Breast epithelium (tissue), 4 donors: ENCODE measurements around the gene THNSL1. TPM values are rescaled to one million over a fixed set of nuclear protein-coding genes. Genes with fewer than 3 reads are reported as not detected.
"Not testable (repeated sequence)": the region's sequence is repeated elsewhere in the genome, so short reads cannot be mapped to it uniquely, and the experiment has no call there.

Experiments used
- DNase-seq, 2 donors: peaks; one replicate each; pipeline ENCODE4 v3.0.0-alpha.2; 2019; ENCODE audit warnings: low spot score in 2 of 2
- H3K27ac ChIP-seq, 2 donors: fragments of 200-600 bp; sonication (generic) in 1 of 2; one replicate each; pipeline ENCODE4 v1.5.1; 2016 to 2019; ENCODE audit warnings: mild to moderate bottlenecking in 1 of 2
- H3K27me3 ChIP-seq, 2 donors: fragments of 200-600 bp; sonication (generic) in 1 of 2; one replicate each; pipeline versions ENCODE4 v1.5.1 to v1.6.0; 2017 to 2019; ENCODE audit warnings: control low read depth in 1 of 2, mild to moderate bottlenecking in 1 of 2
- H3K36me3 ChIP-seq: fragments of 200-600 bp; one replicate; pipeline ENCODE4 v1.5.1; 2019
- H3K4me1 ChIP-seq, 2 donors: fragments of 200-600 bp; sonication (generic); one replicate each; pipeline ENCODE4 v1.5.1; 2016 to 2019; ENCODE audit warnings: control low read depth in 1 of 2
- H3K4me3 ChIP-seq, 3 donors: fragments of 200-600 bp; sonication (generic); 1 replicate in 2 of 3; 2 replicates in 1 of 3; pipeline ENCODE4 v1.5.1; 2016 to 2019; ENCODE audit warnings: mild to moderate bottlenecking in 3 of 3, moderate library complexity in 2 of 3
- H3K9me3 ChIP-seq, 2 donors: fragments of 200-600 bp; sonication (generic) in 1 of 2; one replicate each; pipeline ENCODE4 v1.5.1; 2016 to 2019; ENCODE audit warnings: control low read depth in 1 of 2
- CTCF ChIP-seq, 3 donors: fragments of 450-650 bp; IDR thresholded peaks; one replicate each; pipeline ENCODE4 v1.5.1; 2016 to 2017; ENCODE audit warnings: antibody characterized with exemption in 3 of 3, mild to moderate bottlenecking in 3 of 3, moderate library complexity in 3 of 3
- POLR2A ChIP-seq: fragments of 450-650 bp; IDR thresholded peaks from one replicate; pipeline ENCODE4 v1.6.1; 2016; ENCODE audit warnings: antibody characterized with exemption, mild to moderate bottlenecking, moderate library complexity
- POLR2AphosphoS5 ChIP-seq, 3 donors: sonication (generic); formaldehyde crosslinking; IDR thresholded peaks; one replicate each; pipeline ENCODE4 v1.6.1; 2017; ENCODE audit warnings: antibody characterized with exemption in 3 of 3
- intact Hi-C: fragments of 100-400 bp; cut with DNase I; formaldehyde crosslinking; loops from one replicate; pipeline ENCODE4 v1.15.1; 2023; ENCODE audit warnings: low total_unique reads
- total RNA-seq, 3 donors: library from RNA; depleted of rRNA; stranded (reverse); fragments of >200 nt; gene quantifications; one replicate each; pipeline ENCODE4 v1.1.0, GENCODE V29; 2016

Gene THNSL1
- total RNA-seq, 3 donors from 2014 or later, result 1.6 to 4.2 (median 1.6) TPM

- H3K4me1 ChIP-seq, result no peaks in the 10 kb centered on the region
- H3K27ac ChIP-seq, result no peak overlapping the region
- H3K27me3 ChIP-seq, result no peaks in the 10 kb centered on the region
- H3K36me3 ChIP-seq, result no peaks in the 10 kb centered on the region
- no peaks in the 10 kb centered on the region for H3K9me3 ChIP-seq
- H3K4me3 ChIP-seq, result no peak overlapping the region
- intact Hi-C loops, result no loop called here
- DNase-seq, result no peak
- no peak for TF ChIP-seq POLR2AphosphoS5 (IDR thresholded peaks at IDR 0.05)
- TF ChIP-seq CTCF (IDR thresholded peaks at IDR 0.05), result no peak
Observed at GRCh38 chr10:24991298-24991697, 25.1 kb upstream of the THNSL1 start.

GRCh38 chr10:24992512-24993133 lies 23.8 kb upstream of the THNSL1 start:
- intact Hi-C loops, result no loop called here
- no peaks in the 10 kb centered on the region for H3K36me3 ChIP-seq
- no peaks in the 10 kb centered on the region for H3K9me3 ChIP-seq
- DNase-seq, result no peak
- H3K27me3 ChIP-seq, result no peaks in the 10 kb centered on the region
- TF ChIP-seq CTCF (IDR thresholded peaks at IDR 0.05), result no peak
- TF ChIP-seq POLR2AphosphoS5 (IDR thresholded peaks at IDR 0.05), result no peak
- no peak for TF ChIP-seq POLR2A
- H3K4me1 ChIP-seq, result no peaks in the 10 kb centered on the region
- H3K4me3 ChIP-seq, result no peak overlapping the region
- H3K27ac ChIP-seq, result no peak overlapping the region

- H3K4me3 ChIP-seq, result no peak overlapping the region
- intact Hi-C loops, result no loop called here
- DNase-seq, result no peak
- no peaks in the 10 kb centered on the region for H3K27me3 ChIP-seq
- no peaks in the 10 kb centered on the region for H3K36me3 ChIP-seq
- H3K9me3 ChIP-seq, result no peaks in the 10 kb centered on the region
- H3K27ac ChIP-seq, result no peak overlapping the region
- H3K4me1 ChIP-seq, result no peaks in the 10 kb centered on the region
- TF ChIP-seq POLR2AphosphoS5 (IDR thresholded peaks at IDR 0.05) (no peak), POLR2A (no peak), CTCF (IDR thresholded peaks at IDR 0.05) (no peak)
Observed at GRCh38 chr10:24993237-24993958, 23.0 kb upstream of the THNSL1 start.

GRCh38 chr10:24995072-24995471 lies 21.3 kb upstream of the THNSL1 start:
- DNase-seq, result no peak
- Histone ChIP-seq H3K27ac (no peak overlapping the region), H3K4me1 (no peaks in the 10 kb centered on the region), H3K4me3 (no peak overlapping the region), H3K27me3 (no peaks in the 10 kb centered on the region), H3K9me3 (peaks cover 0 to under 1% of the 10 kb centered on the region in 2 donors), H3K36me3 (no peaks in the 10 kb centered on the region)
- intact Hi-C loops, result no loop called here
- no peak for TF ChIP-seq POLR2AphosphoS5 (IDR thresholded peaks at IDR 0.05)
- no peak for TF ChIP-seq CTCF (IDR thresholded peaks at IDR 0.05)
- no peak for TF ChIP-seq POLR2A

- TF ChIP-seq CTCF (IDR thresholded peaks at IDR 0.05), result no peak
- TF ChIP-seq POLR2A, result no peak
- no peak for TF ChIP-seq POLR2AphosphoS5 (IDR thresholded peaks at IDR 0.05)
- intact Hi-C loops, result no loop called here
Observed at GRCh38 chr10:24998044-24998443, 18.4 kb upstream of the THNSL1 start.

GRCh38 chr10:25011591-25011990 lies 4.8 kb upstream of the THNSL1 start:
- H3K27me3 ChIP-seq, H3K4me1 ChIP-seq, DNase-seq, H3K4me3 ChIP-seq, intact Hi-C loops, H3K36me3 ChIP-seq, H3K27ac ChIP-seq, H3K9me3 ChIP-seq: not testable (repeated sequence)

More at GRCh38 chr10:24998044-24998443, 18.4 kb upstream of the THNSL1 start:
- Histone ChIP-seq H3K27me3 (no peaks in the 10 kb centered on the region), H3K27ac (no peak overlapping the region), H3K4me3 (no peak overlapping the region), H3K4me1 (no peaks in the 10 kb centered on the region), H3K36me3 (no peaks in the 10 kb centered on the region), H3K9me3 (peaks cover 0 to 5% of the 10 kb centered on the region in 2 donors)
- DNase-seq, result no peak
